GM12878 (cell line): ENCODE data around the gene ZNF804B.

Source experiments
- ELK1 ChIP-seq: IDR thresholded peaks from 2 replicates; pipeline ENCODE4 v1.6.1; 2012; ENCODE audit warnings: low read depth, low read length, improper control_type of control experiment
- EP300 ChIP-seq, 2 experiments: fragments of 150-350 bp in 1 of 2; IDR thresholded peaks; 2 replicates each; pipeline ENCODE4 v1.6.1; 2011 to 2012; ENCODE audit warnings: low read depth in 2 of 2, low read length in 2 of 2, borderline replicate concordance in 1 of 2, improper control_type of control experiment in 1 of 2, inconsistent platforms in 1 of 2; ENCODE audit not compliant: control insufficient read depth in 1 of 2
- MAX ChIP-seq: IDR thresholded peaks from 2 replicates; pipeline ENCODE4 v1.6.1; 2012; ENCODE audit warnings: low read depth, low read length, improper control_type of control experiment
- NBN ChIP-seq: fragments of 450-650 bp; IDR thresholded peaks from 2 replicates; pipeline ENCODE4 v1.6.1; 2016
- NFIC ChIP-seq: IDR thresholded peaks from 2 replicates; pipeline ENCODE4 v1.6.1; 2012; ENCODE audit warnings: low read depth, mild to moderate bottlenecking, inconsistent platforms, low read length, moderate library complexity
- NFYA ChIP-seq: IDR thresholded peaks from 2 replicates; pipeline ENCODE4 v1.6.1; 2011; ENCODE audit warnings: low read depth, mild to moderate bottlenecking, low read length, improper control_type of control experiment, borderline replicate concordance
- POLR2A ChIP-seq: IDR thresholded peaks from 2 replicates; pipeline ENCODE4 v1.6.1; 2011; ENCODE audit warnings: low read depth, mild to moderate bottlenecking, low read length
- POLR2AphosphoS5 ChIP-seq: IDR thresholded peaks from 2 replicates; pipeline ENCODE4 v1.6.1; 2011; ENCODE audit warnings: mild to moderate bottlenecking, low read length, inconsistent platforms
- RAD21 ChIP-seq: IDR thresholded peaks from 2 replicates; pipeline ENCODE4 v1.6.1; 2011; ENCODE audit warnings: mild to moderate bottlenecking, low read depth, low read length, moderate library complexity; ENCODE audit not compliant: insufficient read depth
- REST ChIP-seq: IDR thresholded peaks from 2 replicates; pipeline ENCODE4 v1.6.1; 2012; ENCODE audit warnings: mild to moderate bottlenecking, low read depth, low read length
- TF ChIP-seq, protein P1 (sequence below): fragments of 150-350 bp; IDR thresholded peaks from 2 replicates; pipeline ENCODE4 v1.6.1; 2016; ENCODE audit warnings: low read depth, low read length
- TF ChIP-seq, protein P2 (sequence below): IDR thresholded peaks from 2 replicates; pipeline ENCODE4 v1.6.1; 2011; ENCODE audit warnings: borderline replicate concordance, low read depth, mild to moderate bottlenecking, moderate library complexity, mixed read lengths, low read length; ENCODE audit not compliant: insufficient read depth; ENCODE audit errors: extremely low read length

DNA sequence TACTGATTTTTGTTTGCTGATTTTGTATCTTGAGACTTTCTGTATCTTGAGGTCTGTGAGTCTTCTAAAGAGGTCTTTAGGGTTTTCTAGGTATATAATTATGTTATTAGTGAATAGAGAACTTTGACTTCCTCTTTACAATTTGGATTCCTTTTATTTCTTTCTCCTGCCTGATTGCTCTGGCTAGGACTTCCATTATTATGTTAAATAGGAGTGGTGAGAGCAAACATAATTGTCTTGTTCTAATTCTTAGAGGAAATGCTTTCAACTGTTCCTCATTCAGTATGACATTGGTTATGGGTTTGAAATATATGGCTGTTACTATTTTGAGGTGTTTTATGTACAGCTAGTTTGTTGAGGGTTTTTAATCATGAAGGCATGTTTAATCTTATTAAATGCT, 344.1 kb downstream of the ZNF804B start:
- no peak for TF ChIP-seq ELK1
- TF ChIP-seq MAX: no peak
- TF ChIP-seq RAD21: no peak
- TF ChIP-seq EP300 (IDR thresholded peaks at IDR 0.05; ENCODE audit: borderline replicate concordance in 1 of 2, control insufficient read depth in 1 of 2, low read depth in 2 of 2, low read length in 2 of 2): no peak
- TF ChIP-seq, protein P1, sequence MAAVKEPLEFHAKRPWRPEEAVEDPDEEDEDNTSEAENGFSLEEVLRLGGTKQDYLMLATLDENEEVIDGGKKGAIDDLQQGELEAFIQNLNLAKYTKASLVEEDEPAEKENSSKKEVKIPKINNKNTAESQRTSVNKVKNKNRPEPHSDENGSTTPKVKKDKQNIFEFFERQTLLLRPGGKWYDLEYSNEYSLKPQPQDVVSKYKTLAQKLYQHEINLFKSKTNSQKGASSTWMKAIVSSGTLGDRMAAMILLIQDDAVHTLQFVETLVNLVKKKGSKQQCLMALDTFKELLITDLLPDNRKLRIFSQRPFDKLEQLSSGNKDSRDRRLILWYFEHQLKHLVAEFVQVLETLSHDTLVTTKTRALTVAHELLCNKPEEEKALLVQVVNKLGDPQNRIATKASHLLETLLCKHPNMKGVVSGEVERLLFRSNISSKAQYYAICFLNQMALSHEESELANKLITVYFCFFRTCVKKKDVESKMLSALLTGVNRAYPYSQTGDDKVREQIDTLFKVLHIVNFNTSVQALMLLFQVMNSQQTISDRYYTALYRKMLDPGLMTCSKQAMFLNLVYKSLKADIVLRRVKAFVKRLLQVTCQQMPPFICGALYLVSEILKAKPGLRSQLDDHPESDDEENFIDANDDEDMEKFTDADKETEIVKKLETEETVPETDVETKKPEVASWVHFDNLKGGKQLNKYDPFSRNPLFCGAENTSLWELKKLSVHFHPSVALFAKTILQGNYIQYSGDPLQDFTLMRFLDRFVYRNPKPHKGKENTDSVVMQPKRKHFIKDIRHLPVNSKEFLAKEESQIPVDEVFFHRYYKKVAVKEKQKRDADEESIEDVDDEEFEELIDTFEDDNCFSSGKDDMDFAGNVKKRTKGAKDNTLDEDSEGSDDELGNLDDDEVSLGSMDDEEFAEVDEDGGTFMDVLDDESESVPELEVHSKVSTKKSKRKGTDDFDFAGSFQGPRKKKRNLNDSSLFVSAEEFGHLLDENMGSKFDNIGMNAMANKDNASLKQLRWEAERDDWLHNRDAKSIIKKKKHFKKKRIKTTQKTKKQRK: no peak
- TF ChIP-seq POLR2A: no peak
- TF ChIP-seq NBN: no peak
- TF ChIP-seq, protein P2, sequence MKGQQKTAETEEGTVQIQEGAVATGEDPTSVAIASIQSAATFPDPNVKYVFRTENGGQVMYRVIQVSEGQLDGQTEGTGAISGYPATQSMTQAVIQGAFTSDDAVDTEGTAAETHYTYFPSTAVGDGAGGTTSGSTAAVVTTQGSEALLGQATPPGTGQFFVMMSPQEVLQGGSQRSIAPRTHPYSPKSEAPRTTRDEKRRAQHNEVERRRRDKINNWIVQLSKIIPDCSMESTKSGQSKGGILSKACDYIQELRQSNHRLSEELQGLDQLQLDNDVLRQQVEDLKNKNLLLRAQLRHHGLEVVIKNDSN: no peak
- TF ChIP-seq POLR2AphosphoS5: no peak
- TF ChIP-seq NFYA: no peak
- no peak for TF ChIP-seq NFIC
- TF ChIP-seq REST: no peak
